SKM-1 treated with dmso at 0.1 percent for 144 hours (cell line): ENCODE data around the gene PADI6.
"Not testable (repeated sequence)": the region's sequence is repeated elsewhere in the genome, so short reads cannot be mapped to it uniquely, and the experiment has no call there.

Experiments used
- DNase-seq: peaks from one replicate; lab custom pipeline; 2025; ENCODE audit not compliant: unreplicated experiment; lab: John Stamatoyannopoulos, UW

Gene PADI6

GRCh38 chr1:17371896-17372295 lies at the start of gene PADI6:
PADI6 (plus strand) TSS chr1:17372196; CDS start chr1:17372246, 50 bp downstream.
- no peak for DNase-seq

DNA sequence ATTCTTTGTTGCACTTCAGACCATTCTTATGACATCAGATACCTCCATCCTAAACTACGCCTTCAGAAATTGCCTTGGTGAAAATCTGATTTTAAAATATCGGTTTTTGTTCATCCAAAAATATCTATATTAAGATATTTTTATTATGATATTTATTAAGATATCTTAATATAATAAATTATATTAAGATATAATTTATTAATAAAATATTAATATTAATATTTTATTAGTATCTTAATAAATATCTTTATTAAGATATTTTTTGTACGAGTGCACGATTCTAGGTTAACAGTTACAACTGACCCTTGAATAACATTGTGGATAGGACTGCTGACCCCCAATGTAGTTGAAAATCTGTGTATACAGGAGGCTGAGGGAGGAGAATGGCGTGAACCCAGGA lies 43.1 kb upstream of the PADI6 start:
- DNase-seq = no peak

- no peak for DNase-seq
These were observed 42.4 kb upstream of the PADI6 start for GRCh38 chr1:17329610-17330009.

- no peak for DNase-seq
These were observed 41.1 kb upstream of the PADI6 start for GRCh38 chr1:17330856-17331255.

DNA sequence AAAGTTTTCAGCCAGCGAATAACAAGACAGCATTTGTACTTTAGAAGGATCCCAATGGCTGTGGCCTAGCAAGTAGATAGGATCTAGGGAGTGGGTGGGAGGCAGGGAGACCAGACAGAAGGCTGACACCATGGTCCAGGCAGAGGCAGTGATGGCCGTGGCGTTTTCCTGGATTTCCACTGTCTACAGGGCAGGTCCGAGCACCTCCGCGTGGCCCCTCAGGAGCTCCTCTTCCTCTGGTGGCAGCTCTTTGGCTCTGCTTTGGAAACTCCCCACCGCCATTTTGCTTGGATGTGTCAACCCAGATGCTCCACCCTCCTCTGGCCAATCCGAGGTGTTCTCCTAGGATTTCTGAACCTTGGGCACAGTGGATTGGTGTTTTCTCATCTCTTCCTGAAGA lies 38.9 kb upstream of the PADI6 start:
- DNase-seq = no peak

- DNase-seq = peak; percentile 70
These were observed 35.9 kb upstream of the PADI6 start for GRCh38 chr1:17335821-17336710.

- no peak for DNase-seq
These were observed 33.1 kb upstream of the PADI6 start for GRCh38 chr1:17338706-17339493.

DNA sequence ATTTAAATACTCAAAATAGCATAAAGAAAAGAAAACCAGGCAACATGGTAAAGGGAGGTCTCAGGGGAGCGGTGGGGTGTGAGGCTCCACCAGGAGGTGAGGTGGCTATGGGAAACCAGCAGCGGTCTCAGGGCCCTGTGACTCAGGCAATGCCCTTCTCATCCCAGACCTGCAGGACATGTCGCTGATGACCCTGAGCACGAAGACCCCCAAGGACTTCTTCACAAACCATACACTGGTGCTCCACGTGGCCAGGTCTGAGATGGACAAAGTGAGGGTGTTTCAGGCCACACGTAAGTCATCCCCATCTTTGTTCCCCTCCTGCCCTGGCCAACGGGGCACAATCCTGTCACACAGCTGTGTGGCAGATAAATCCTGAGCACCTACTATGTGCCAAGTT lies 32.5 kb upstream of the PADI6 start:
- DNase-seq = no peak

GRCh38 chr1:17340358-17340757 lies 31.6 kb upstream of the PADI6 start:
- DNase-seq = no peak

GRCh38 chr1:17342014-17342441 lies 30.0 kb upstream of the PADI6 start:
- no peak for DNase-seq

GRCh38 chr1:17345506-17345905 lies 26.5 kb upstream of the PADI6 start:
- not testable (repeated sequence) for DNase-seq

DNA sequence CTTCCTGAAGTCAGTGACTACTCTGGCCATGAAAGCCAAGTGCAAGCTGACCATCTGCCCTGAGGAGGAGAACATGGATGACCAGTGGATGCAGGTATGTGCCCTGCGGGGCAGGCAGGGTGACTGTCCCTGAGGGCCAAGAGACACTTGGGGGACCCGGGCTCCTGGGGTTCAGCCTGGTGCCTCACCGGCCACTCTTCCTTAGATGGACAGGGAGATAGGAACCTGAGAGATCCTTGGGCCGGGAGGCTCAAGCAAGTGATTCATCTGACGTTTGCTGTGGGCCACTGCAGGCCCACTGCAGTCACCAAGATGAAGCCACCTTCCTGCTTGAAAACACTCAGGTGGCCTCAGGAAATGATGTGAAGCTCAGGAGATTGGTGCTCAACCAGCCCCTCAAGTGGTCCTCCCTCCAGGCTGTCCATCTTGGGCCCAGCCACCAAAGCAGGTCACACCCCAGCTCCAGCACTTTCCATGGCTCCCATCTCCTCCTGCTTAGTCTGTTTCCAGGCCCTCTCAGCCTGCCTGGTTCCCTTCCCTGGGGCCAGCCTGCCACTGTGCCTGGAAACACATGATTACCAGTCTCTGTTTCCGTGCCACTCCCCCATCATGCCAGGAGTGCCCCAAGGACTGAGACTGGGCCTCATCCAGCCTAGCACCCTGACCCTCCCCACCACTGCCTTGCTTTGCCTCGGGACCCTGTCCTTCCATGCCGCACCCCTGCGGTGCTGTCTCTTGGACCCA lies 25.8 kb upstream of the PADI6 start:
- DNase-seq = no peak

GRCh38 chr1:17347769-17348592 lies 24.0 kb upstream of the PADI6 start:
- no peak for DNase-seq

GRCh38 chr1:17348593-17349234 lies 23.3 kb upstream of the PADI6 start:
- no peak for DNase-seq

DNA sequence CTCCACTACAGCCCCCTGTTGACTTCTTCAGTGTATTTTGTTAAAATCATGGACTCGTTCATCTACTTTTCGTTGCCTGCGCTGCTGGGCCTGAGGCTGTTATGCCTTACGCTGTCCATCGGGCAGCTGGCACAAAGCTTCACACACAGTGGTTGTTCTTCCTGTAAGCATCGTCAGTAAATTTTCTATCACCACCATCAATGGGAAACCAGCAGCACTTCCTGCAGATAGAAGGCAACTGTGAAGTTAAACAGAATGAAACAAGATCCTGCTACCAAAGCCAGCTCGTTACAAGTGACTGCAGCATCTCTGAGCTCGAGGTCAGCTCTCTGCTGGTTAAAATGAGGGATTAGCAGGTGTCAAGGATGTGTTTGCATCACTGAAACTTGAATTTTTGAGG lies 21.9 kb upstream of the PADI6 start:
- no peak for DNase-seq

- no peak for DNase-seq
These were observed 21.0 kb upstream of the PADI6 start for GRCh38 chr1:17350928-17351446.

GRCh38 chr1:17351598-17352324 lies 20.2 kb upstream of the PADI6 start:
- DNase-seq = no peak

DNA sequence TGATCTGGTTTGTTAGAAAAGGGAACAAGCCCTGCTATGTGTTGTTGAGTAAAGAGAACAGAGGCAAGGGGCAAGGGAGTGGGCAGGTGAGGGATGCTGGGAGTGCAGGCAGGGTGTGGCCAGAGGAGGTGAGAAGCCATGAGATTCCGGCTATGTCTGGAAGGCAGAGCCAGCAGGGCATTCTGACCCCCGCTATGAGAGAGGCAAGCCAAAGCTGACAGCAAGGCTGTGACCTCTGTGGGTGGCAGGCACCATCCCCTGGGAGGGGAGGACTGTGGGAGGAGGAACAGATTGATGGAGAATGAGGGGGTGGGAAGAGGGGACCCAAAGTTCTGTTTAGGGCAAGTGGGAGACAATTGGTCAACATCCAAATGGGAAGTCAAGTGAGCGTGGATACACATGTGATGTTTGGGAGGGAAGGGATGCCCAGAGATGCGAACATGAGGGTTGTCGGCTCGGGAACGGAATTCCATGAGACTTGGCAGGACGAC lies 19.5 kb upstream of the PADI6 start:
- DNase-seq = no peak

DNA sequence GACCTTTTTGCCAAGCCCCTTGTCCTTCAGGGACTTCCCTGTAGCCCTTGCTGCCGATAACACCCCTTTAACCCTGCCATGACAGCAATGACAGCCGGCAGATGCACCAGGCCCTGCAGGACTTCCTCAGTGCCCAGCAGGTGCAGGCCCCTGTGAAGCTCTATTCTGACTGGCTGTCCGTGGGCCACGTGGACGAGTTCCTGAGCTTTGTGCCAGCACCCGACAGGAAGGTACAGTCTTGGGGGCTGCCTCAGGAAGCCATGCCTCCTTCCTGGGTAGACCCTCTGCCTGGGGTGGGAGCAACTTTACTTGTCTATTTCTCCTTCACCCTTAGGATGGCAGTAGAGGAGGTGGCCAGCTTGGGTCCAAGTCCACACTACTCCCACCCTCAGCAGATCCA lies 16.1 kb upstream of the PADI6 start:
- no peak for DNase-seq
